Smooth muscle cell of the brain vasculature (primary cell): ENCODE data around the gene SDR39U1.

Experiments used
- DNase-seq: peaks from one replicate; pipeline ENCODE4 v3.0.0-alpha.2; 2012; ENCODE audit warnings: low read depth, low spot score

SDR39U1 gene

GRCh38 chr14:24441904-24442239 lies 704 bp downstream of the SDR39U1 start:
- DNase-seq, result no peak

DNA sequence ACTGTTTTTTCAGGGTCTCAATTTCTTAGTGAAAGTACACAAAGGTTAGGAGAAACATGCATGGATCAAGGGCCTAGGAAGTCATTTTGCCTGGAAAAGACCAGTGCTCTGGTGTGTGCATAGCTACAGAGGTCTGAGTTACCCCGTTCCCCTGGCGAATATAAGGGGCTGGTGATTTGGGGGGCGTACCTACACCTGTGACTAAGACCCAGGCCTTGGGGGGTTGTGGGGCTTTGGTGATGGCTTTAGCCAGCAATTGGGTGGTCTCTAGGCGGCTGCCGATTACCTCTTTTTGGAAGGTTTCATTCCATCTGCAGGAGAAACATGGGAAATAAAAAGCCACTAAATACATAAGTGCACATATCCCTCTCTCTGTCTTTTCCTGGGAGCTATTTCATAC lies 1.1 kb downstream of the SDR39U1 start:
- no peak for DNase-seq

DNA sequence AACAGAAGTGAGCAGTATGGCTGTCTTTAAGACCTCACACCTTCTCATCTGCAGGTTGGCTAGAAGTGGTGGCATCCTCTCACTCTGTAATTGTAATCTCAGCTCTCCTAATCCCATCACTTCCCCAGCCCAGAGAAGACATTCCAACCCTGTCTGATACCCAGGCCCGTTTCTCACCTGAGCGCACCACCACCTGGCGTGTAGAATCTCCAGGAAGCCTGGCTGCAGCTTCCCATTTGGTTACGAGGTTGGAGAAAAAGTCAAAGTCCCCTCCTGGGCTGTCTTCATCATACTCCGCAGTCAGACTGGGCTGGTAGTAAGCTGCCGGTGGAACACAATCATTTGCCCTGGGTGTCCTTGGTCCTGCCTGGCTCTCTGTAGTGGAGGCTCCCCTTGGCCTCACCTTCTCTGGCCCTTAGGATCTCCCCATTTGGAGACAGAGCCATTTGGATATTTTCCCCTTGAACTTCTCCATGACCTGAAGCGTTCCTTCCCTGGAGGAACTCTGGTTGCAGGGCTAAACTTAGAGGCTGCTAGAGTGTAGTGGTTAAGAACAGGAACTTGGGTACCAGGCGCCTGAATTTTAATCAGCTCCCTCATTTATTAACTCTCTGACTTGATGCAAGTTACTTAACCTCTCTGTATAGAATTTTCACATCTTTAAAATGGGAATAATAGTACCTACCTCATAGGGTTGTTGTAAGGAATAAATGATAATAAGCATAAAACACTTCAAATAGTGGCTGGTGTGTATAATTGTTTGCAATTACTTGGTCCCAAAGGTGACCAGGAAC lies 1.8 kb downstream of the SDR39U1 start:
- no peak for DNase-seq

GRCh38 chr14:24439830-24440605 lies 2.6 kb downstream of the SDR39U1 start:
- no peak for DNase-seq

DNA sequence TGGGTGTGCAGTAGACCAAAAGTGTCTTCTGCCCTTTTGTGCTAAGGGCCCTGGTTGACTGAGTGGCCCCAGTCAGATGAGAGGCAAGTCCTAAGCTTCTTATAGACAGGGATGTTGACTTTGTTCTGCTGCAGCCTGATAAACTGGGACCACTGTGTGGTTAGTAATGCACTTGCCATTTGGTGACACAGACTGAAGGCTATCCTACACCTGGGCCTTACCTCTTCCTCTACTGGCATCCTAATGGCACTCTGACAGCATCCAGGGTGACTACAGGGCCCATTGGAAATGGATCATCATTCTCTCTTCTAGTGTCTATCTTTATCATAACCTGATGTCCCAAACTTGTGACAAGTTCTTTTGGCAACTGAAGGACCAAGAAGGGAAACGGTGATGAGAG lies 3.3 kb downstream of the SDR39U1 start:
- DNase-seq, result no peak

DNA sequence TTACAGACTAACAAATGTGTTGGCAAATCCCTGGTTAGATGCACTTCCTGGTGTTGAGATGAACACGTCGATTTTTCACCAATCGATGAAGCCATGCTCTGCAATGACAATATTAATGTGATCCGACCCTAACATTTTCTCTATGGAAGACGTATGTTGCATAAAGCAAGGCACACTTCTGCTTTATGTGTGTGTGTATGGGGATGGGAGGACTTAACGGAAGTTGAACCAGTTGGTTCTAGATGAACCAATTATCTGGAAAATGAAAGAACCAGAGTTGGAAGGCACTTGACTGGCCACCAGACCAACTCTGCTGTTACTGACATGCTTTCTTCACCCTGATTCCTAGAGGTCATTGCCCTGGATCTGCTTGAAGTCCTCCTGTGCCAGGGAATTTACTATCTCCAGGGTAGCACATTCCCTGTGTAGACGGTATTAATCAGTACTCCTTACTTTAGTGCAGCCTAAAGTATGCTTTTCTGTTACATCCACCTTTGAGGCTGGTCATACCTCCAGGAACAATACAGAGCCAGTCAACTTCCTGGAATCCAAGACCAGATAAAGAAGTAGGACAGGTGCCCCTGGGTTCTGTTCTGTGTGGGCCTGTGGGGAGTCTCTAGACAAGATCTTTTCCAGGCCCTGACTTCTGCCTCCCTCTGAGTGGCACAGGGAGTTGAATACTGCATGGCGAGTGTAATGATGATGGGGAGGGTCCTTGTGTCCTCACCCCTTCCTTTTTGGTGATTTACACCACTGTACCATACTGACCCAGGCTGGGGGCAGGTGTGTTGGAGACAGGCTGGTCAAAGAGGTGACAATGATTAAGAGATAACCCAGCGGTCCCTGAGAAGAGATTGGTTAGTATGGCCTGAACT lies 4.1 kb downstream of the SDR39U1 start:
- no peak for DNase-seq

DNA sequence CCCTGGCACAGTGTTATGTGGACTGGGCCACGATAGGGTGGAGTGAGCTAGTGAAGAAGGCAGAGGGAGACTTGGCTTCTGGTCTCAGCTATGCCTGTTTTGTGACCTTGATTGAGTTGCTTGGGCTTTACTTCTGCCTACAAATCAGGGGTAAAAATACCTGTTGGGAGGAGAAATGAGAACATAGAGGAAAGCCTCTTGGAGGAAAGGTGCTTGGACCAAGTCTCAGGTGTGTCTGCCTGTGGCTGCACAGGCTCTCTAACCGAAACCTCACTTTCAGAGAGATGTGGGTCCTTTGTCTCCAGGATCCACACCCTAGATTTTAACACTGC lies 4.9 kb downstream of the SDR39U1 start:
- no peak for DNase-seq

- DNase-seq, result no peak
Measured at GRCh38 chr14:24437020-24437735, 5.4 kb downstream of the SDR39U1 start.

DNA sequence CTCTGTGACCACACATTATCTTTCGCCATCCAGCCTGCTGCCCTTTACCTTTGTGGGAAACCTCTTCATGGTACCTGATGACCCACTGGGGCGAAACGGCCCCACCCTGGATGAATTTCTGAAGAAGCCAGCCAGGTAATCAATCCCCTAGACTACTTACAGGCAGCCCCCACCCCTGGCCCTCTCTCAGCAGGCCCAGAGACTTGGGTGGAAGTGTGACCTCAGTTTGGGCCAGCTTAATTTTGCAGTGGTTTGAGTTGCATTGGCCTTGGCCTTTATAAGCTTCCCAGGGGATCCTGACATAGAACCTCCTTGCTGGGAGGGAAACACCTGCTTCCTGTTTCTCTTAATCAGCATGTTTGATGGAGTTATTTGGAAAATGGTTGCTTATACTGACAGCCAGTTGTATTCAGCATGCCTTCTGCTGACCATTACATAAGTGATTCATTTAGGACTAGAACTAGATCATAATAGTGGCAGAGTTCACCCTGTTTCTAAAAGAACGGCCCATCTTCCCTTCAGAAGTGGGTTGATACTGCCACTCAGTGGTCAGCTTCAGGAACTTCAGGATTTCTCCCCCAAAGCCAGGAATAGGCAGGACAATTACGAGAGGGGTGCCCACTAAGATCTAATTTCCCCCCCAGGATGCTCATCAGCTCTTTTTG lies 6.1 kb downstream of the SDR39U1 start:
- DNase-seq, result peak; percentile 57

GRCh38 chr14:24435998-24436354 lies 6.6 kb downstream of the SDR39U1 start:
- DNase-seq, result no peak

DNA sequence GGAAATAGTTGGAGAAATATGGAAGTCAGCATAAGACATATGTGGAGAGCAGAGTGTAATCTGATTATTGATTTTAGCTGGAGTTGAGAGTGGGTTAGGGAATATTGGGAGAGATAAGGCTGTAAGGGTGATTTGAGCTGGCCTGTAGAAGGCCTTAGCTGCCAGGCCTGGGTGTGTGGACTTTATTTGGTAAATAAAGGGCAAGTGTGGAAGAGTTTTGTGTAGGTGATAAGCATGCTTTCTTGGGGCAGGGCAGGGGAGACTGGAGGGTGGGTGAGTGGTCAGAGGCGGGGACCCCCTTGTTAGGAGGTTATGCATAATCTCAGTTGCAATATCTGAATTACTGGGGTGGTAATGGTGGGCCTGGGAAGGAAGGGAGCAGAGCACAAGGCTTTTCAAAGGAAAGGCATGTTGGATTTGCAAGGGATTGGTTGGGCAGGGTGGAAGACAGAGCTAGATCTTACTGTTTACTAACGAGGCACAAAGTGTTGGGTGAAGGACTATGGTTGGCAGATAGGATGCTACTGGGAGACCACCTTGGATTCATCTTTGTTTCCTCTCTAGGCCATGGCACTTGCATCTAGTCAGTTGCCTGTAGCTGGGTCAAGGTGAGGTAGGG lies 7.3 kb downstream of the SDR39U1 start:
- no peak for DNase-seq

DNA sequence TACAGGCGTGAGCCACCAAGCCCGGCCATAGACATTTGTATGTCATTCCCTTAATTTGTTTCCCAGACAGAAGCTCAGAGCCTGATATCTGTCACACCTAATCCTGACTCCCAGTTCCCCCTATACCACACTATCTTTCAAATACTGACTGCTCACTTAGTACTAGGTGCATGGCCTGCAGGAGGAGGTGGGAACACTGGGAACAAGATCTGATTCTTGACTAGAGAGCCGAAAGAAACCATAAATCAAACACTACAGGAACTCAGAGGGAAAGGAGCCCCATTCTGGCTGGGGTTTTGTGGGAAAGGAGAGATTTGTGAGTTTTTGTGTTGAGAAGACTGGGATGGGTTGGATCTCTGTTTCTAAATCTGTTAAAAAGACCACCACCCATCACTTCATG lies 7.9 kb downstream of the SDR39U1 start:
- DNase-seq, result no peak

- no peak for DNase-seq
Measured at GRCh38 chr14:24434036-24434435, 8.5 kb downstream of the SDR39U1 start.

- DNase-seq, result no peak
Measured at GRCh38 chr14:24432259-24433131, 10.1 kb downstream of the SDR39U1 start.

DNA sequence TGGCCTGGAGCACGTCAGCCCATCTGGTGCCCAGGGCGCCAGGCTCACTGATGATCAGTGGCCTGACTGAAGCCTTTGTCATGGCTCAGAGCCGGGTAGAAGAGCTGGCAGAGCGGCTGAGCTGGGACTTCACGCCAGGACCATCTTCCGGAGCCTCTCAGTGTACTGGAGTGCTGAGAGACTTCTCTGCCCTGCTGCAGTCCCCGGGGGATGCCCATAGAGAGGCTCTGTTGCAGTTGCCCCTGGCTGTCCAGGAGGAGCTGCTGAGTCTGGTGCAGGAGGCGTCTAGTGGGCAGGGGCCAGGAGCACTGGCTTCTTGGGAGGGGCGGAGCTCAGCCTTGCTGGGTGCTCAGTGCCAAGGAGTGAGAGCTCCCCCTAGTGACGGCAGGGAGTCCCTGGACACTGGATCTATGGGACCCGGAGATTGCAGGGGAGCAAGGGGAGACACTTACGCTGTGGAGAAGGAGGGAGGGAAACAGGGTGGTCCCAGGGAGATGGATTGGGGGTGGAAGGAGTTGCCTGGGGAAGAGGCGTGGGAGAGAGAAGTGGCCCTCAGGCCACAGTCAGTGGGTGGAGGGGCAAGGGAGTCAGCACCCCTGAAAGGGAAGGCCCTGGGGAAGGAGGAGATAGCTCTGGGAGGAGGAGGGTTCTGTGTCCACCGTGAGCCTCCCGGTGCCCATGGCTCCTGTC lies 10.9 kb downstream of the SDR39U1 start:
- DNase-seq, result peak; percentile 87

- DNase-seq, result no peak
Measured at GRCh38 chr14:24430682-24431568, 11.7 kb downstream of the SDR39U1 start.

- DNase-seq, result no peak
Measured at GRCh38 chr14:24430143-24430681, 12.4 kb downstream of the SDR39U1 start.
